Liver (tissue), 9 donors: ENCODE data around the gene ENTPD8. TPM values are rescaled to one million over a fixed set of nuclear protein-coding genes. Genes with fewer than 3 reads are reported as not detected.

Experiments used
- DNase-seq: peaks from one replicate; pipeline ENCODE4 v3.0.0-alpha.2; 2017; ENCODE audit warnings: low spot score
- H3K27ac ChIP-seq, 2 donors: one replicate each; pipeline ENCODE4 v1.7.0; 2013; ENCODE audit warnings: inconsistent platforms in 2 of 2, low read length in 2 of 2, control low read depth in 1 of 2, low read depth in 1 of 2, mild to moderate bottlenecking in 1 of 2
- H3K27me3 ChIP-seq, 4 donors: one replicate each; pipeline versions ENCODE4 v1.6.1 to v1.7.0; 2013; ENCODE audit warnings: low read length in 3 of 4, inconsistent platforms in 1 of 4, mild to moderate bottlenecking in 1 of 4, moderate library complexity in 1 of 4; ENCODE audit not compliant: control insufficient read depth in 4 of 4, insufficient read depth in 4 of 4
- H3K36me3 ChIP-seq, 4 donors: one replicate each; pipeline versions ENCODE4 v1.6.1 to v1.7.0; 2013; ENCODE audit warnings: low read length in 3 of 4, mild to moderate bottlenecking in 3 of 4, low read depth in 1 of 4, moderate library complexity in 1 of 4; ENCODE audit not compliant: control insufficient read depth in 4 of 4, insufficient read depth in 3 of 4
- H3K4me1 ChIP-seq, 4 donors: one replicate each; pipeline versions ENCODE4 v1.6.1 to v1.7.0; 2013; ENCODE audit warnings: low read length in 3 of 4, mild to moderate bottlenecking in 3 of 4, moderate library complexity in 1 of 4; ENCODE audit not compliant: control insufficient read depth in 4 of 4, insufficient read depth in 4 of 4
- H3K4me3 ChIP-seq, 3 donors: one replicate each; pipeline versions ENCODE4 v1.6.1 to v1.7.0; 2013; ENCODE audit warnings: low read length in 3 of 3, control low read depth in 1 of 3, low read depth in 1 of 3, mild to moderate bottlenecking in 1 of 3
- H3K9ac ChIP-seq, 2 donors: one replicate each; pipeline ENCODE4 v1.7.0; 2013; ENCODE audit warnings: low read length in 2 of 2, mild to moderate bottlenecking in 2 of 2, moderate library complexity in 2 of 2, control low read depth in 1 of 2, low read depth in 1 of 2
- H3K9me3 ChIP-seq, 4 donors: one replicate each; pipeline versions ENCODE4 v1.6.1 to v1.7.0; 2013; ENCODE audit warnings: low read length in 3 of 4; ENCODE audit not compliant: control insufficient read depth in 4 of 4
- ATF3 ChIP-seq: IDR thresholded peaks from 2 replicates; pipeline ENCODE4 v1.6.1; 2016; ENCODE audit warnings: antibody characterized with exemption
- CTCF ChIP-seq: fragments of 150-350 bp; IDR thresholded peaks from 2 replicates; pipeline ENCODE4 v1.5.1; 2017; ENCODE audit warnings: improper control_type of control experiment, low read depth, low read length; ENCODE audit not compliant: missing input control
- EGR1 ChIP-seq, 2 donors: IDR thresholded peaks; 2 replicates each; pipeline ENCODE4 v1.6.1; 2016 to 2018; ENCODE audit warnings: antibody characterized with exemption in 2 of 2, low read depth in 2 of 2
- FOXA1 ChIP-seq: IDR thresholded peaks from 2 replicates; pipeline ENCODE4 v1.6.1; 2016; ENCODE audit warnings: antibody characterized with exemption
- FOXA2 ChIP-seq: IDR thresholded peaks from 2 replicates; pipeline ENCODE4 v1.6.1; 2016; ENCODE audit warnings: antibody characterized with exemption
- GABPA ChIP-seq, 2 donors: IDR thresholded peaks in 1 of 2; conservative IDR thresholded peaks in 1 of 2; 2 replicates each; pipeline ENCODE4 v1.6.1; 2016; ENCODE audit warnings: antibody characterized with exemption in 2 of 2, mild to moderate bottlenecking in 1 of 2, moderate library complexity in 1 of 2
- HNF4A ChIP-seq, 2 donors: conservative IDR thresholded peaks; 2 replicates each; pipeline ENCODE4 v1.6.1; 2016; ENCODE audit warnings: antibody characterized with exemption in 2 of 2, mild to moderate bottlenecking in 2 of 2
- HNF4G ChIP-seq: IDR thresholded peaks from 2 replicates; pipeline ENCODE4 v1.6.1; 2016; ENCODE audit warnings: antibody characterized with exemption
- JUND ChIP-seq, 2 donors: IDR thresholded peaks; 2 replicates each; pipeline ENCODE4 v1.6.1; 2016; ENCODE audit warnings: antibody characterized with exemption in 2 of 2
- MAX ChIP-seq: IDR thresholded peaks from 2 replicates; pipeline ENCODE4 v1.6.1; 2016; ENCODE audit warnings: antibody characterized with exemption
- NR2F2 ChIP-seq: IDR thresholded peaks from 2 replicates; pipeline ENCODE4 v1.6.1; 2016; ENCODE audit warnings: antibody characterized with exemption
- RAD21 ChIP-seq, 2 donors: IDR thresholded peaks; 2 replicates each; pipeline ENCODE4 v1.6.1; 2016; ENCODE audit warnings: antibody characterized with exemption in 2 of 2, mild to moderate bottlenecking in 2 of 2
- REST ChIP-seq: IDR thresholded peaks from 2 replicates; pipeline ENCODE4 v1.6.1; 2016; ENCODE audit warnings: antibody characterized with exemption, mild to moderate bottlenecking
- RXRA ChIP-seq, 2 donors: IDR thresholded peaks; 2 replicates each; pipeline ENCODE4 v1.6.1; 2017 to 2018; ENCODE audit warnings: antibody characterized with exemption in 2 of 2, mild to moderate bottlenecking in 1 of 2
- SP1 ChIP-seq: IDR thresholded peaks from 2 replicates; pipeline ENCODE4 v1.6.1; 2018; ENCODE audit warnings: antibody characterized with exemption, mild to moderate bottlenecking
- TAF1 ChIP-seq: conservative IDR thresholded peaks from 2 replicates; pipeline ENCODE4 v1.6.1; 2016; ENCODE audit warnings: antibody characterized with exemption, mild to moderate bottlenecking
- YY1 ChIP-seq: IDR thresholded peaks from 2 replicates; pipeline ENCODE4 v1.6.1; 2016; ENCODE audit warnings: antibody characterized with exemption, mild to moderate bottlenecking
- ZBTB33 ChIP-seq: IDR thresholded peaks from 2 replicates; pipeline ENCODE4 v1.6.1; 2016; ENCODE audit warnings: antibody characterized with exemption
- WGBS: extraction: QIAGEN DNeasy Blood & Tissue Kit; methylation state at CpG from one replicate; pipeline ENCODE4 v1.1.7; 2013; 5-methylcytosine and 5-hydroxymethylcytosine counted together
- polyA plus RNA-seq, 2 donors: library from polyadenylated mRNA; stranded (reverse) in 1 of 2; unstranded in 1 of 2; fragments of 200-250 nt in 1 of 2; fragments of >200 nt in 1 of 2; fragmentation: Nextera tagmentation in 1 of 2; extraction: Ambion mirVana in 1 of 2; gene quantifications; one replicate each; pipeline versions ENCODE4 v1.2.1 to v1.2.3, GENCODE V29; 2013 to 2015
- total RNA-seq, 2 donors: library from RNA; depleted of rRNA; stranded (reverse); fragments of >200 nt; gene quantifications; one replicate each; pipeline ENCODE4 v1.2.3, GENCODE V29; 2014
- donor health status: healthy.
- donor health status: healthy.
- donor health status: healthy.
- donor health status: healthy.
- donor health status: healthy.

The ENTPD8 gene
- total and polyA plus RNA-seq, 4 donors, result 1.6 to 6.2 (median 4.9) TPM

GRCh38 chr9:137480686-137481683 is 39.8 kb upstream of the ENTPD8 start:
- Histone ChIP-seq H3K9ac (no peak overlapping the region), H3K4me1 (peaks cover 0 to 8% (median 7%) of the 10 kb centered on the region in 4 donors), H3K4me3 (no peak overlapping the region), H3K27me3 (no peaks in the 10 kb centered on the region), H3K27ac (no peak overlapping the region), H3K9me3 (peaks cover 2 to 7% (median 2%) of the 10 kb centered on the region in 4 donors), H3K36me3 (peaks cover 0 to 5% (median 4%) of the 10 kb centered on the region in 4 donors)
- WGBS, result 94% methylated on average over 38 of the region's 38 CpGs
- TF ChIP-seq RAD21 (IDR thresholded peaks at IDR 0.05) (no peak), JUND (IDR thresholded peaks at IDR 0.05) (no peak)
- DNase-seq, result no peak

- H3K27ac ChIP-seq, result no peak overlapping the region
- H3K27me3 ChIP-seq, result no peaks in the 10 kb centered on the region
- TF ChIP-seq TAF1, result no peak
- TF ChIP-seq NR2F2, result no peak
- no peak for TF ChIP-seq FOXA1
- no peak for TF ChIP-seq FOXA2
- no peak for TF ChIP-seq CTCF
- TF ChIP-seq ATF3, result no peak
- no peak for TF ChIP-seq EGR1 (IDR thresholded peaks at IDR 0.05; ENCODE audit: low read depth in 2 of 2)
- TF ChIP-seq RXRA (IDR thresholded peaks at IDR 0.05), result no peak
- no peak for TF ChIP-seq MAX
- TF ChIP-seq GABPA (IDR thresholded peaks at IDR 0.05 in 1 of 2, conservative IDR thresholded peaks at IDR 0.05 in 1 of 2), result no peak
- TF ChIP-seq YY1, result no peak
- TF ChIP-seq JUND (IDR thresholded peaks at IDR 0.05), result no peak
- TF ChIP-seq REST, result no peak
- no peak for TF ChIP-seq HNF4G
- no peak for TF ChIP-seq SP1
- no peak for TF ChIP-seq HNF4A (conservative IDR thresholded peaks at IDR 0.05)
- TF ChIP-seq ZBTB33, result no peak
- TF ChIP-seq RAD21 (IDR thresholded peaks at IDR 0.05), result no peak
- H3K36me3 ChIP-seq, result peaks cover 0 to 6% (median 5%) of the 10 kb centered on the region in 4 donors
- 94% methylated on average over 32 of the region's 32 CpGs for WGBS
- peaks cover 2 to 12% (median 5%) of the 10 kb centered on the region in 4 donors for H3K9me3 ChIP-seq
- DNase-seq, result no peak
- H3K4me3 ChIP-seq, result no peak overlapping the region
- peaks cover 0 to 8% (median 7%) of the 10 kb centered on the region in 4 donors for H3K4me1 ChIP-seq
- no peak overlapping the region for H3K9ac ChIP-seq
Observed at GRCh38 chr9:137479892-137480685, 38.9 kb upstream of the ENTPD8 start.
